Activated T-helper 17 cell treated with anti-CD3 and anti-CD28 coated beads, Interleukin-2, amount 50 U/mL, for 72 hours (primary cell): ENCODE results near the gene ZNF524. TPM values are rescaled to one million over a fixed set of nuclear protein-coding genes. Genes with fewer than 3 reads are reported as not detected.
"Not testable (repeated sequence)": the region's sequence is repeated elsewhere in the genome, so short reads cannot be mapped to it uniquely, and the experiment has no call there.

ENCODE experiments used
- ATAC-seq: fragments of 150-1000 bp; cut with Tn5 transposase; replicated peaks from 2 replicates; pipeline ENCODE4 v1.10.0; 2021; ENCODE audit warnings: mild to moderate bottlenecking, moderate library complexity
- H3K27ac Mint-ChIP-seq: one replicate; pipeline ENCODE4 v1.8.0; 2022; ENCODE audit warnings: mixed read lengths
- H3K27me3 Mint-ChIP-seq: one replicate; pipeline ENCODE4 v1.8.0; 2022; ENCODE audit warnings: mixed read lengths
- H3K36me3 Mint-ChIP-seq: one replicate; pipeline ENCODE4 v1.8.0; 2022; ENCODE audit warnings: low read depth, mild to moderate bottlenecking, mixed read lengths
- H3K4me1 Mint-ChIP-seq: one replicate; pipeline ENCODE4 v1.8.0; 2022; ENCODE audit warnings: mixed read lengths
- H3K4me3 Mint-ChIP-seq: one replicate; pipeline ENCODE4 v1.8.0; 2022; ENCODE audit warnings: mild to moderate bottlenecking, mixed read lengths
- H3K9me3 Mint-ChIP-seq: one replicate; pipeline ENCODE4 v1.8.0; 2022; ENCODE audit warnings: mixed read lengths
- total RNA-seq, 2 donors: library from RNA; stranded (reverse); gene quantifications; one replicate each; pipeline ENCODE4 v1.2.3, GENCODE V29; 2022

ZNF524 gene
- total RNA-seq, 2 donors from 2014 or later = 20.1 to 25.3 TPM

GRCh38 chr19:55578031-55578760 is 21.9 kb upstream of the ZNF524 start:
- H3K27ac Mint-ChIP-seq = no peak overlapping the region
- no peak overlapping the region for H3K4me3 Mint-ChIP-seq
- peaks cover 10% of the 10 kb centered on the region for H3K36me3 Mint-ChIP-seq
- H3K4me1 Mint-ChIP-seq = peaks cover 19% of the 10 kb centered on the region
- H3K9me3 Mint-ChIP-seq = no peaks in the 10 kb centered on the region
- ATAC-seq = no peak
- H3K27me3 Mint-ChIP-seq = no peaks in the 10 kb centered on the region

- Mint-ChIP-seq H3K27me3 (no peaks in the 10 kb centered on the region), H3K27ac (peak overlapping the region; percentile 89), H3K9me3 (no peaks in the 10 kb centered on the region), H3K4me3 (peak overlapping the region; percentile 79), H3K36me3 (peaks cover 10% of the 10 kb centered on the region), H3K4me1 (peaks cover 19% of the 10 kb centered on the region)
- no peak for ATAC-seq
Measured at GRCh38 chr19:55578761-55579747, 21.0 kb upstream of the ZNF524 start.

DNA sequence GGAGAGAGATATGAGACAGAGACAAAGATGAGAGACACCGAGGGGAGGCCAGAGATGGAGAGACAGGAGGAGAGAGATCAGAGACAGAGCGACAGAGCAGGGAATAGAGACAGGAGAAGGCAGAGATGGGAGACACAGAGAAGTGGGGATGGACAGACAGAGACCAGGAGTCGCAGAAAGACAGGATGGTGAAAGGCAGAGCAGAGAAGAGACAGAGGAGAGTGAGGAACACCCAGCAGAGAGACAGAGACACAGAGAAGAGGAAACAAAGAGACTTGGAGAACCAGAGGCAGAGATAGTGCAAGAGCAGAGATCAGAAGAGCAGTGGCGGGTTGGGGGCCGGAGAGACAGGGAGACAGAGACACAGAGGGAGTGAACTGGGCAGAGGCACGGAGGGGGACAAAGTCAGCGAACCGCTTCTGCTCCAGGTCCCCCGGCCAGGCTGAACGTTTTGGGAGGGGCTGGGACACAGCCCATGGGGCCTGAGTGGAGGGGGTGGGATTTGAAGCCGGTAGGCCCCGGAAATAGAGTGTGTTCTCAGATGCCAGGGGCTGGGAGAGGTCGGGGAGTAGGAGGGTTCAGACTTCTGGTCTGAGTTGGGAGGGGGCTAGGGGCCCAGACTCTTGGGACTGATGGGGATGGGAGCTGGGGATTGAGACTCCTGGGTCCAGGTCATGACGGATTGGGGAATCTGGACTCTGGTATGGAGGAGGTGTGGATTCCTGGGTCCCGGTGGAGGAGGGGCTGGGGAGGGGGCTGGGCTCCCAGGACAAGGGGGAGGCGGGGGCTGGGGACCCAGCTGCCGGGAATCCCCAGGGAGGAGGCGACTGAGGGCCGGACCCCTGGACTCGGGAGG is 20.1 kb upstream of the ZNF524 start:
- peaks cover 19% of the 10 kb centered on the region for H3K4me1 Mint-ChIP-seq
- H3K27ac Mint-ChIP-seq = peak overlapping the region; percentile 89
- H3K27me3 Mint-ChIP-seq = no peaks in the 10 kb centered on the region
- ATAC-seq = peak; percentile 42
- H3K36me3 Mint-ChIP-seq = peaks cover 10% of the 10 kb centered on the region
- peak overlapping the region; percentile 79 for H3K4me3 Mint-ChIP-seq
- no peaks in the 10 kb centered on the region for H3K9me3 Mint-ChIP-seq

DNA sequence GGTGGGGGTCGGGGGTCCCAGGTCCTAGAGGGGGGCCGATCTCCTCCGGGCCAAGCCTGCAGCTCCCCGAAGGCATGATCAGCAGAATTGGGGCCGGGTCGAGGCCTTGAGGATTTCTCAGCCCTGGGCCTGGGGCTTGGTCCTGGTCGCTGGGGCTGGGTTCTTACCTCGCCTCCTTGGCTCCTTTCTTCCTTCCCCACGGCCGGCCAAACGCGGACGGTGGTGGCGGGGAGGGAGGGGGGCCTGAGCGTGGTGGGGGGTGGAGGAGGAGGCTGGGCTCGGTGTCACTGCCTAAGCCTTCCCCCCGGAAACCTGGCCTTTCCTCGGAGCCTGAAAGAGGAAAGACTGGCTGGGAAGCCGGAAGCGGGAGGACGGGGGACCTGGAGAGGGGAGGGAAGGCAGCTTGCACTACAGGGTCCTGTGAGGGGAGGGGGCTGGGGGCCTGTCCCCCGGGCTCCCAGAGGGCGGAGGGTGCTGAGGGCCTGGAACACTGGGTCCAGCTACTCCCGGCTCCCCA is 19.4 kb upstream of the ZNF524 start, which contains the start of gene ZNF579:
Gene ZNF579, minus strand, starts transcription at position 221 of the 517 bp plus-strand sequence. CDS start 1,209 bp downstream, outside the sequence.
- Mint-ChIP-seq H3K27me3 (no peaks in the 10 kb centered on the region), H3K27ac (peak within 1 kb of the TSS; percentile 89), H3K36me3 (peaks cover 10% of the 10 kb centered on the region), H3K9me3 (no peaks in the 10 kb centered on the region), H3K4me3 (peak within 1 kb of the TSS; percentile 79), H3K4me1 (peaks cover 25% of the 10 kb centered on the region)
- ATAC-seq = peak; percentile 79

DNA sequence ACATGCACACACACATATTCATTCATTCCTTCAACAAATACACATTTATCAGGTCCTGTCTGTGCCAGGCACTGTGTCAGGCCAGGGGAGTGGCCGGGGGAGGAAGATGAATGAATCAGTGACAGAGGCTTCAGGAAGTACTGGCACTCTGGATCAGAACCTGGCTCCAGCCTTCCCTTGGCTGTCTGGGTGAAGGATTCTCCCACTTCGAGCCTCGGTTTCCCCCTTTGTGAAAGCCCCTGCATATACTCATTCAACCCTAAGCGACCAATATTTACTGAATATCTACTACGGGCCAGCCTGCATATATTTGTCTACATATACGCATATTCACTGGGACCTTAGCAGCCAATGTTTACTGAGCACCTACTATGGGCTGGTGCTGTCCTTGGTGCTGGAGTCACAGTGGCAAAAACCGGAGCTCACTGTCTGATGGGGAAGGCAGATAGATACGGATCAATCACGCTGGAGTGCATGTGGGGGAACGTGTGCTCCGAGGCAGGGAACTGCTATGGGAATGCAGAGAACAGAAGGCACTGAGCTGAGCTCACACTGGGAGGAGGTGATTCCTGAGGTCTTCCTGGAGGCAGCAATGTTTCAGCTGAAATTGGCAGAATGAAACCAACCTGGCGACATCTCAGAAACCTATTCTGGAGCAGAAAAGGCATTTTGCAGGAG is 18.8 kb upstream of the ZNF524 start:
- Mint-ChIP-seq H3K4me3 (peak overlapping the region; percentile 79), H3K27me3 (no peaks in the 10 kb centered on the region), H3K9me3 (no peaks in the 10 kb centered on the region), H3K4me1 (peaks cover 25% of the 10 kb centered on the region), H3K36me3 (peaks cover 10% of the 10 kb centered on the region), H3K27ac (peak overlapping the region; percentile 89)
- ATAC-seq = peak; percentile 45

- peak; percentile 20 for ATAC-seq
- Mint-ChIP-seq H3K27me3 (no peaks in the 10 kb centered on the region), H3K9me3 (no peaks in the 10 kb centered on the region), H3K4me3 (peak overlapping the region; percentile 79), H3K36me3 (peaks cover 10% of the 10 kb centered on the region), H3K4me1 (peaks cover 25% of the 10 kb centered on the region), H3K27ac (peak overlapping the region; percentile 89)
Measured at GRCh38 chr19:55581823-55582223, 18.3 kb upstream of the ZNF524 start.

DNA sequence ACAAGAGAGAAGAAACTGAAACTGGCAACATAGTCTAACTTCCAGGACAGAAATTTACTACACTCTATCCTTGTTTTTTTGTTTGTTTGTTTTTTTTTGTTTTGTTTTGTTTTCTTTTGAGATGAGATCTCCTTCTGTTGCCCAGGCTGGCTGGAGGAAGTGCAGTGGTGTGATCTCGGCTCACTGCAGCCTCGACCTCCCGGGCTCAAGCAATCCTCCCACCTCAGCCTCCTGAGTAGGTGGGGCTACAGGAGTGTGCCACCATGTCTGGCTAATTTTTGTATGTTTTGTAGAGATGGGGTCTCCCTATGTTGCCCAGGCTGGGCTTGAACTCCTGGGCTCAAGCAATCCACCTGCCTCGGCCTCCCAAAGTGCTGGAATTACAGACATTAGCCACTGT is 17.8 kb upstream of the ZNF524 start:
- H3K36me3 Mint-ChIP-seq, H3K27me3 Mint-ChIP-seq, ATAC-seq, H3K9me3 Mint-ChIP-seq, H3K27ac Mint-ChIP-seq: not testable (repeated sequence)
- Mint-ChIP-seq H3K4me1 (peaks cover 25% of the 10 kb centered on the region), H3K4me3 (peak overlapping the region; percentile 79)

DNA sequence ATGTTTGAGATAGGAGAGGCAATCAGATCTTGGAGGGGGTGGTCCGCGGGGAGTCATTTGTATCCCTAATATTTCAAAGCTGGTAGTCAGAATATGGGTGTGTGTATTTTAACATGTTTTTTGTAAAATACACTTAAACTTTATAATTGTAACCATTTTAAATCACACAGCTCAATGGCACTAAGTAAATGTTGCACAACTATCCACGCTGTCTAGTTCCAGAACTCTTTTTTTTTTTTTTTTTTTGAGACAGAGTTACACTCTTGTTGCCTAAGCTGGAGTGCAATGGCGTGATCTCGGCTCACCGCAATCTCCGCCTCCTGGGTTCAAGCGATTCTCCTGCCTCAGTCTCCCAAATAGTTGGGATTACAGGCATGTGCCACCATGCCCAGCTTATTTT is 16.2 kb upstream of the ZNF524 start:
- H3K27ac Mint-ChIP-seq, H3K4me3 Mint-ChIP-seq, H3K27me3 Mint-ChIP-seq, H3K36me3 Mint-ChIP-seq, H3K9me3 Mint-ChIP-seq, ATAC-seq: not testable (repeated sequence)
- peaks cover 25% of the 10 kb centered on the region for H3K4me1 Mint-ChIP-seq

DNA sequence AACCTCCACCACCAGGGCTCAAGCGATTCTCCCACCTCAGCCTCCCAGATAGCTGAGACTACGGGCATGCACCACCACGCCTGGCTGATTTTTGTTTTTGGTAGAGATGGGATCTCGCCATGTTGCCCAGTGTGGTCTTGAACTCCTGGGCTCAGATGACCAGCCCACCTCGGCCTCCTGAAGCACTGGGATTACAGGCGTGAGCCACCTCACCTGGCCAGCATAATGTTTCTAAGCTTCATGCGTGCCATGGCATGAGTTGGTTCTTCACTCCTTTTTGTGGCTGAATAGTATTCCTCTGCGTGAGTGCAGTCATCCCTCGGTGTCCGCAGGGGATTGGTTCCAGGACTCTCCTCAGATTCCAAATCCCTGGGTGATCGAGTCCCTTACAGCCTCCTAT is 15.2 kb upstream of the ZNF524 start:
- no peaks in the 10 kb centered on the region for H3K9me3 Mint-ChIP-seq
- H3K4me3 Mint-ChIP-seq = peak overlapping the region; percentile 80
- ATAC-seq = no peak
- H3K4me1 Mint-ChIP-seq = peaks cover 20% of the 10 kb centered on the region
- peak overlapping the region; percentile 9 for H3K27ac Mint-ChIP-seq
- H3K27me3 Mint-ChIP-seq = no peaks in the 10 kb centered on the region
- H3K36me3 Mint-ChIP-seq = peaks cover 4% of the 10 kb centered on the region

DNA sequence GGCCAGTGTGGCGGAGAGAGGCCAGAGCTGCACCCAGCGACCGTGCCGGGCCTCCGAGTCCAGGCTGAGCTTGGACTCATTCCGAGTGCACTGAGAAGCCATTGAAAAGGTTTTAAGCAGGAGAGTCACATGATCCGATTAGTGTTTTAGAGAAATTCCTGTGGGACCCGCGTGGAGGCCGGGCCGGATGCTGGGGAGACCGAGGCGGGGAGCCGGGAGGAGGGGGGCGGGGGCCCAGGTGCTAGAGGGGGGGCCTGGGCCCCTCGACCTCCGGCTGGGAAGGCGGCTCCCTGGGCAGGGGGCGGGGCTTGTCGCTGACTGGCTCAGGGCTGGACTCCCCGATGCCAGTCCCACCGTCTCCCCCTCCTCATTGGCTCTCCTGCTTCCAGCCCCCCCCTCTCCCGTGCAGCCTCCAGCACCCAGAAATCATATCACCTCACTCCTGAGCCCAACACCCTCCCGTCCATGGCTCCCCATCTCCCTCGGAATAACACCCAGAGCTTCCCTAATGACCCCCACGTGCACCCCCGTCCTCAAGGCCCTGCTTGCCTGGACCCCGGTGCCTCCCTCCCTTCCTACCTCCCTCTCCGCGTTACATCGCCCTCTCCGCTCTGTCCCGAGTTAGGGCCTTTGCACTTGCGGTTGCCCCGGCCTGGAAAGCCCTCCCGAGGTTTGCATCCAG is 14.3 kb upstream of the ZNF524 start:
- no peaks in the 10 kb centered on the region for H3K9me3 Mint-ChIP-seq
- no peaks in the 10 kb centered on the region for H3K36me3 Mint-ChIP-seq
- peak; percentile 24 for ATAC-seq
- peak overlapping the region; percentile 80 for H3K4me3 Mint-ChIP-seq
- peaks cover 17% of the 10 kb centered on the region for H3K4me1 Mint-ChIP-seq
- no peaks in the 10 kb centered on the region for H3K27me3 Mint-ChIP-seq
- H3K27ac Mint-ChIP-seq = peak overlapping the region; percentile 9

GRCh38 chr19:55586976-55587668 is 13.0 kb upstream of the ZNF524 start:
- peak overlapping the region; percentile 80 for H3K4me3 Mint-ChIP-seq
- H3K36me3 Mint-ChIP-seq = peaks cover 8% of the 10 kb centered on the region
- H3K27ac Mint-ChIP-seq = peak overlapping the region; percentile 54
- ATAC-seq = peak; percentile 98
- H3K4me1 Mint-ChIP-seq = peaks cover 6% of the 10 kb centered on the region
- H3K9me3 Mint-ChIP-seq = no peaks in the 10 kb centered on the region
- H3K27me3 Mint-ChIP-seq = no peaks in the 10 kb centered on the region

- Mint-ChIP-seq H3K9me3 (no peaks in the 10 kb centered on the region), H3K36me3 (peaks cover 11% of the 10 kb centered on the region), H3K4me1 (peaks cover 6% of the 10 kb centered on the region), H3K27ac (no peak overlapping the region), H3K4me3 (no peak overlapping the region), H3K27me3 (no peaks in the 10 kb centered on the region)
- no peak for ATAC-seq
Measured at GRCh38 chr19:55588738-55589137, 11.3 kb upstream of the ZNF524 start.
